Ishikawa (cell line): Measurements from ENCODE around the gene TMBIM1.

ENCODE experiments used
- CEBPB ChIP-seq: IDR thresholded peaks from 2 replicates; pipeline ENCODE4 v1.6.1; 2012
- CREB1 ChIP-seq: IDR thresholded peaks from 2 replicates; pipeline ENCODE4 v1.6.1; 2012; ENCODE audit warnings: low read depth
- EGR1 ChIP-seq: IDR thresholded peaks from 2 replicates; pipeline ENCODE4 v1.6.1; 2012
- EP300 ChIP-seq: IDR thresholded peaks from 2 replicates; pipeline ENCODE4 v1.6.1; 2012; ENCODE audit warnings: borderline replicate concordance
- FOXM1 ChIP-seq: IDR thresholded peaks from 2 replicates; pipeline ENCODE4 v1.6.1; 2012; ENCODE audit warnings: low read depth, borderline replicate concordance
- MAX ChIP-seq: IDR thresholded peaks from 2 replicates; pipeline ENCODE4 v1.6.1; 2012
- NFIC ChIP-seq: IDR thresholded peaks from 2 replicates; pipeline ENCODE4 v1.6.1; 2012
- RAD21 ChIP-seq: IDR thresholded peaks from 2 replicates; pipeline ENCODE4 v1.6.1; 2012; ENCODE audit warnings: low read depth
- REST ChIP-seq: IDR thresholded peaks from 2 replicates; pipeline ENCODE4 v1.6.1; 2012; ENCODE audit warnings: low read depth, mild to moderate bottlenecking
- TAF1 ChIP-seq: IDR thresholded peaks from 2 replicates; pipeline ENCODE4 v1.6.1; 2012; ENCODE audit warnings: low read depth, mild to moderate bottlenecking
- TCF12 ChIP-seq: IDR thresholded peaks from 2 replicates; pipeline ENCODE4 v1.6.1; 2012; ENCODE audit warnings: low read depth
- USF1 ChIP-seq: IDR thresholded peaks from 2 replicates; pipeline ENCODE4 v1.6.1; 2012
- YY1 ChIP-seq: IDR thresholded peaks from 2 replicates; pipeline ENCODE4 v1.6.1; 2012; ENCODE audit warnings: low read depth
- ZBTB7A ChIP-seq: IDR thresholded peaks from 2 replicates; pipeline ENCODE4 v1.6.1; 2012; ENCODE audit warnings: low read depth

DNA sequence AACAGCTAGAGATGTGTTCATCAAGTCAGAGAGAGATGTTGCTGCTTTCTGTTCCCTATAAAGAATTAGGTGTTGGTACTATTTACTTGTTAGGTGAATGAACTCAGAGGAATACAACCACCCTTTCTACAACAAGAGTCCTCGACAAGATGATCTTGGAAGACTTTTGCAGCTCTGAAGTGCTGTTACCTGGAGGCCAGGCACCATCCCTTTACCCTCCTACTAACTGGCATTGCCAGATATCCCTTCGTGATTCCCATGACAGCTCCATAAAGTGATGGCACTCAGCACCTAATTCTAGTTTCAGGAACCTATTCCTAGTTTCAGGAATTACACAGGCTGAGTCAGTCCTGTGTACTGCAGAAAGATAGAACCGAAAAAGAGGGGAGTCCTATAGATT is 65.4 kb downstream of the TMBIM1 start:
- TF ChIP-seq NFIC: no peak
- TF ChIP-seq RAD21: no peak
- TF ChIP-seq EP300: no peak
- TF ChIP-seq YY1: no peak
- no peak for TF ChIP-seq TCF12
- no peak for TF ChIP-seq REST
- no peak for TF ChIP-seq MAX
- no peak for TF ChIP-seq USF1
- no peak for TF ChIP-seq CREB1
- TF ChIP-seq EGR1: no peak
- TF ChIP-seq TAF1: no peak
- TF ChIP-seq CEBPB: no peak
- TF ChIP-seq ZBTB7A: no peak
- TF ChIP-seq FOXM1: no peak
